RPMI7951 (cell line): ENCODE data around the gene MRPS18A. TPM values are rescaled to one million over a fixed set of nuclear protein-coding genes. Genes with fewer than 3 reads are reported as not detected.
A peak's percentile ranks its signal among the peaks of the same experiment; 100 is the strongest.
"Not testable (repeated sequence)": the region's sequence is repeated elsewhere in the genome, so short reads cannot be mapped to it uniquely, and the experiment has no call there.

Experiments used
- DNase-seq: peaks from one replicate; pipeline ENCODE4 v3.0.0-alpha.2; 2012; ENCODE audit warnings: low read depth
- total RNA-seq: library from RNA; depleted of rRNA; stranded (reverse); fragments of >200 nt; shearing (Covaris generic); gene quantifications from 2 replicates; pipeline ENCODE4 v1.2.3, GENCODE V29; 2014

Gene MRPS18A
- total RNA-seq, 1 experiment from 2014 or later, result 68.7 TPM

- no peak for DNase-seq
These were observed 29.8 kb upstream of the MRPS18A start for GRCh38 chr6:43717389-43717788.

GRCh38 chr6:43716099-43716498, 28.5 kb upstream of the MRPS18A start:
- DNase-seq, result peak; percentile 44

GRCh38 chr6:43715056-43715788, 27.6 kb upstream of the MRPS18A start:
- DNase-seq, result no peak

- peak; percentile 92 for DNase-seq
These were observed 26.9 kb upstream of the MRPS18A start for GRCh38 chr6:43714311-43715055.

- no peak for DNase-seq
These were observed 26.2 kb upstream of the MRPS18A start for GRCh38 chr6:43713643-43714310.

- no peak for DNase-seq
These were observed 25.0 kb upstream of the MRPS18A start for GRCh38 chr6:43712579-43712978.

GRCh38 chr6:43710576-43710975, 23.0 kb upstream of the MRPS18A start:
- DNase-seq, result no peak

GRCh38 chr6:43709654-43710303, 22.2 kb upstream of the MRPS18A start:
- DNase-seq, result no peak

GRCh38 chr6:43708860-43709653, 21.5 kb upstream of the MRPS18A start:
- peak; percentile 73 for DNase-seq

- no peak for DNase-seq
These were observed 20.2 kb upstream of the MRPS18A start for GRCh38 chr6:43707767-43708166.

- DNase-seq, result no peak
These were observed 19.7 kb upstream of the MRPS18A start for GRCh38 chr6:43707269-43707668.

- no peak for DNase-seq
These were observed 19.2 kb upstream of the MRPS18A start for GRCh38 chr6:43706788-43707187.

- DNase-seq, result no peak
These were observed 18.4 kb upstream of the MRPS18A start for GRCh38 chr6:43705996-43706395.

- DNase-seq, result no peak
These were observed 16.2 kb upstream of the MRPS18A start for GRCh38 chr6:43703512-43704429.

- DNase-seq, result peak; percentile 96
These were observed 15.2 kb upstream of the MRPS18A start for GRCh38 chr6:43702534-43703440.

GRCh38 chr6:43702171-43702533, 14.6 kb upstream of the MRPS18A start:
- no peak for DNase-seq

GRCh38 chr6:43700939-43701560, 13.5 kb upstream of the MRPS18A start:
- not testable (repeated sequence) for DNase-seq

- peak; percentile 36 for DNase-seq
These were observed 12.1 kb upstream of the MRPS18A start for GRCh38 chr6:43699564-43700186.
